22Rv1 (cell line): Measurements from ENCODE around the gene VAT1.

Experiments used
- ZFX ChIP-seq: fragments of 450-650 bp; IDR thresholded peaks from 2 replicates; pipeline ENCODE4 v1.6.1; 2017; ENCODE audit warnings: antibody characterized with exemption, borderline replicate concordance
- TF ChIP-seq, protein P1 (sequence below): fragments of 450-650 bp; IDR thresholded peaks from 2 replicates; pipeline ENCODE4 v1.5.1; 2017; ENCODE audit warnings: mild to moderate bottlenecking

- TF ChIP-seq, protein P1, sequence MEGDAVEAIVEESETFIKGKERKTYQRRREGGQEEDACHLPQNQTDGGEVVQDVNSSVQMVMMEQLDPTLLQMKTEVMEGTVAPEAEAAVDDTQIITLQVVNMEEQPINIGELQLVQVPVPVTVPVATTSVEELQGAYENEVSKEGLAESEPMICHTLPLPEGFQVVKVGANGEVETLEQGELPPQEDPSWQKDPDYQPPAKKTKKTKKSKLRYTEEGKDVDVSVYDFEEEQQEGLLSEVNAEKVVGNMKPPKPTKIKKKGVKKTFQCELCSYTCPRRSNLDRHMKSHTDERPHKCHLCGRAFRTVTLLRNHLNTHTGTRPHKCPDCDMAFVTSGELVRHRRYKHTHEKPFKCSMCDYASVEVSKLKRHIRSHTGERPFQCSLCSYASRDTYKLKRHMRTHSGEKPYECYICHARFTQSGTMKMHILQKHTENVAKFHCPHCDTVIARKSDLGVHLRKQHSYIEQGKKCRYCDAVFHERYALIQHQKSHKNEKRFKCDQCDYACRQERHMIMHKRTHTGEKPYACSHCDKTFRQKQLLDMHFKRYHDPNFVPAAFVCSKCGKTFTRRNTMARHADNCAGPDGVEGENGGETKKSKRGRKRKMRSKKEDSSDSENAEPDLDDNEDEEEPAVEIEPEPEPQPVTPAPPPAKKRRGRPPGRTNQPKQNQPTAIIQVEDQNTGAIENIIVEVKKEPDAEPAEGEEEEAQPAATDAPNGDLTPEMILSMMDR: no peak
- TF ChIP-seq ZFX: no peak
Observed at GRCh38 chr17:42999003-42999525, 23.1 kb downstream of the VAT1 start.
